Measurements from ENCODE around the gene TMEM213.
"Not testable (repeated sequence)": the region's sequence is repeated elsewhere in the genome, so short reads cannot be mapped to it uniquely, and the experiment has no call there.

The TMEM213 gene

GRCh38 chr7:138798836-138799235, 1.0 kb downstream of the TMEM213 start:
- no peak for DNase-seq

GRCh38 chr7:138799336-138800000, 1.7 kb downstream of the TMEM213 start:
- no peak for DNase-seq

- DNase-seq, result no peak
Observed at GRCh38 chr7:138801256-138801655, 3.5 kb downstream of the TMEM213 start.

- DNase-seq, result no peak
Observed at GRCh38 chr7:138802706-138803105, 4.9 kb downstream of the TMEM213 start.

- DNase-seq, result no peak
Observed at GRCh38 chr7:138804618-138805017, 6.8 kb downstream of the TMEM213 start.

GRCh38 chr7:138809346-138809745, 11.6 kb downstream of the TMEM213 start:
- DNase-seq, result no peak

- not testable (repeated sequence) for DNase-seq
Observed at GRCh38 chr7:138811327-138811726, 13.5 kb downstream of the TMEM213 start.

GRCh38 chr7:138813945-138814344, 16.2 kb downstream of the TMEM213 start:
- no peak for DNase-seq

- no peak for DNase-seq
Observed at GRCh38 chr7:138814816-138815332, 17.1 kb downstream of the TMEM213 start.

- no peak for DNase-seq
Observed at GRCh38 chr7:138816650-138817049, 18.9 kb downstream of the TMEM213 start.

GRCh38 chr7:138819625-138820024, 21.8 kb downstream of the TMEM213 start:
- DNase-seq, result no peak

- DNase-seq, result no peak
Observed at GRCh38 chr7:138821912-138822311, 24.1 kb downstream of the TMEM213 start.

- DNase-seq, result no peak
Observed at GRCh38 chr7:138822867-138823535, 25.2 kb downstream of the TMEM213 start.

GRCh38 chr7:138825049-138825721, 27.4 kb downstream of the TMEM213 start:
- no peak for DNase-seq

GRCh38 chr7:138828302-138828701, 30.5 kb downstream of the TMEM213 start:
- no peak for DNase-seq

- DNase-seq, result no peak
Observed at GRCh38 chr7:138829335-138829734, 31.5 kb downstream of the TMEM213 start.

GRCh38 chr7:138832966-138833365, 35.2 kb downstream of the TMEM213 start:
- DNase-seq, result no peak

- no peak for DNase-seq
Observed at GRCh38 chr7:138833596-138833995, 35.8 kb downstream of the TMEM213 start.

GRCh38 chr7:138834583-138834982, 36.8 kb downstream of the TMEM213 start:
- DNase-seq, result no peak

- DNase-seq, result no peak
Observed at GRCh38 chr7:138835087-138835486, 37.3 kb downstream of the TMEM213 start.

- DNase-seq, result peak; percentile 57
Observed at GRCh38 chr7:138837627-138838026, 39.8 kb downstream of the TMEM213 start.

- peak; percentile 22 for DNase-seq
Observed at GRCh38 chr7:138838166-138838565, 40.4 kb downstream of the TMEM213 start.

- DNase-seq, result no peak
Observed at GRCh38 chr7:138842111-138842510, 44.3 kb downstream of the TMEM213 start.
